ENCODE data around the gene DCLRE1B.

- TF ChIP-seq CTCF (IDR thresholded peaks at IDR 0.05) (no peak), ZFX (IDR thresholded peaks at IDR 0.05; ENCODE audit: borderline replicate concordance) (no peak)
Measured at GRCh38 chr1:113941245-113941559, 36.1 kb downstream of the DCLRE1B start.

Data from 22Rv1 (cell line).